IPS-18c (cell line): ENCODE data around the gene CPLX4.
A peak's percentile ranks its signal among the peaks of the same experiment; 100 is the strongest.

ENCODE experiments used
- H3K4me3 ChIP-seq: 2 replicates; pipeline ENCODE4 v1.7.0; 2013; ENCODE audit warnings: low read depth, mild to moderate bottlenecking, low read length, moderate library complexity; ENCODE audit not compliant: insufficient read depth
- H3K9me3 ChIP-seq: one replicate; pipeline ENCODE4 v1.6.1; 2013; ENCODE audit warnings: mild to moderate bottlenecking, low read length, moderate library complexity; ENCODE audit not compliant: control insufficient read depth, insufficient read depth

Gene CPLX4

GRCh38 chr18:59275406-59275949, 43.0 kb downstream of the CPLX4 start:
- Histone ChIP-seq H3K9me3 (no peaks in the 10 kb centered on the region), H3K4me3 (no peak overlapping the region)

DNA sequence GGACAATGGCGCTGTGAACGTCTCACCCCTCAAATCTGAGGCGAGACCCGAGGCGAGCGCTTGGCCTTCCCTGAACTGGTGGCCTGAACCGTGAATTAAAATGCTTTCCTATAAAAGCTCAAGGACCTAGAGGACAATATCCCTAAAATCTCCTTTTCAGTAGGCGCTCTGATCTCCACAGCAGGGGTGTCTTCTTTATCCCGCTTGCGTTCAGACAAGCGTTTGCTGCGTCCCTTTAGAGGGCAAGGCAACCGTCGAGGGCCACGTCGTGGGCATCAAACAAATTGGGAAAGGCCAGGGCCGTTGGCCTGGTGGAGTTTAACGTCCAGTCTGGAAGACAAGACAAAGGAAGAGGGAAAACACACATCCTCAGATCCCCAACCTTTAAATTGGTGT, 43.9 kb downstream of the CPLX4 start:
- Histone ChIP-seq H3K9me3 (no peaks in the 10 kb centered on the region), H3K4me3 (peak overlapping the region; percentile 69; the same call in 1 of the 2 replicates)

GRCh38 chr18:59273759-59274532, 44.5 kb downstream of the CPLX4 start:
- H3K4me3 ChIP-seq: peak overlapping the region; percentile 69
- H3K9me3 ChIP-seq: no peaks in the 10 kb centered on the region

GRCh38 chr18:59272891-59273758, 45.3 kb downstream of the CPLX4 start, which contains the start of gene RAX:
RAX (minus strand) TSS chr18:59273454; CDS start chr18:59273206, 248 bp downstream.
- no peaks in the 10 kb centered on the region for H3K9me3 ChIP-seq
- H3K4me3 ChIP-seq: peak within 1 kb of the TSS; percentile 69

GRCh38 chr18:59272221-59272888, 46.1 kb downstream of the CPLX4 start:
- H3K4me3 ChIP-seq: peak overlapping the region; percentile 69; the same call in 1 of the 2 replicates
- H3K9me3 ChIP-seq: no peaks in the 10 kb centered on the region

GRCh38 chr18:59271606-59272220, 46.7 kb downstream of the CPLX4 start:
- Histone ChIP-seq H3K9me3 (no peaks in the 10 kb centered on the region), H3K4me3 (no peak overlapping the region)

DNA sequence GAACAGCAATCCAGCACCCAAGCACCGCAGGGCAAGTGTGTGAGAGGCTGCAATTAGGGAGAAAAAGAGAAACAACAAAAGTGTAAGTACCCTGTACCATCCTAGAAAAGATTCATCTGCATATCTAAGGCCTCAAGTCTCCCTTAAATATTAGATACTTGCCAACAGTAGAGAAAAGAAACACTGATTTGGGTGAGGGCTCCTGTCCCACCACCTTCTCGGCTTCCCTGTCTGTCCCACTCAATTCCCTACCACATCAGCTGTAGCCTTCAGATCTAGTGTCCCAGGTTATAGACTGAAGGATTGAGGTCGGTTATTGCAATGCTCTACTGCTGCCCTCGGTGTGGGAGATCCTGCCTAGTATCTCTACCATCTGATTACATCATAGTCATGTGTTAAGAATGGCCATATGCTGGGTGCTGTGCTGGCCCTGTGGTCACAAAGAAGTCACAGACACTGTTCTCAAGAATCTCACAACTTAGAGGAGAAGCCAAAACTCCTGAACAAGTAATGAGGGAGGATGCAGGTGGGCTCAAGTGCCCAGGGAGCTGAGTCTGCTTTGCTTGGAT, 47.7 kb downstream of the CPLX4 start:
- Histone ChIP-seq H3K4me3 (no peak overlapping the region), H3K9me3 (no peaks in the 10 kb centered on the region)

DNA sequence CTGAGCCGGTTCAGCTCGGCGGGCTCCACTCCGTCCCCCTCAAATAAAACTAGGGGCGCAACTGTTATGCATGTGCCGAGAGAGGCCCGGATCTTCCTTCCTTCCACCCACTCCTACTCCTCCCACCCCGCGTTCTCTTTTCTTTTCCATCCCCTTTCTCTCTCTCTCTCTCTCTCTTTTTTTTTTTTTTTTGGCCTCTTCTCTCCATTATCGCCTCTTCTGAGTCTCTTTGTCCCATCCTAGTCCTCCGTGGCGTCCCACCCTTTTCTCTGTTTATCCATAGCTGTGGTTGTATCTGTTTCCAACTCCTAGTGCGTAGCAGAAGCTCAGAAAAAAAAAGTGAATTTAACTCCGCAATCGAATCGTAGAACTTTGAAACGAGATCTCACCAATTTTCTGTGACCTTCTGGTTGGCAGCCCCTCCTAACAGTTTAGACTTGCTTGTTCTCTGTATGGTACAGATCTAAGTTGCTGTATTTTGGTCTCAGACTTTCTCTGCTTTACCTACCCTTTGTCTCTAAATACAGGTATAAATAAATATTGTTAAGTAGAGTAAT, 48.8 kb downstream of the CPLX4 start:
- H3K9me3 ChIP-seq: no peaks in the 10 kb centered on the region
- H3K4me3 ChIP-seq: peak overlapping the region; percentile 50

DNA sequence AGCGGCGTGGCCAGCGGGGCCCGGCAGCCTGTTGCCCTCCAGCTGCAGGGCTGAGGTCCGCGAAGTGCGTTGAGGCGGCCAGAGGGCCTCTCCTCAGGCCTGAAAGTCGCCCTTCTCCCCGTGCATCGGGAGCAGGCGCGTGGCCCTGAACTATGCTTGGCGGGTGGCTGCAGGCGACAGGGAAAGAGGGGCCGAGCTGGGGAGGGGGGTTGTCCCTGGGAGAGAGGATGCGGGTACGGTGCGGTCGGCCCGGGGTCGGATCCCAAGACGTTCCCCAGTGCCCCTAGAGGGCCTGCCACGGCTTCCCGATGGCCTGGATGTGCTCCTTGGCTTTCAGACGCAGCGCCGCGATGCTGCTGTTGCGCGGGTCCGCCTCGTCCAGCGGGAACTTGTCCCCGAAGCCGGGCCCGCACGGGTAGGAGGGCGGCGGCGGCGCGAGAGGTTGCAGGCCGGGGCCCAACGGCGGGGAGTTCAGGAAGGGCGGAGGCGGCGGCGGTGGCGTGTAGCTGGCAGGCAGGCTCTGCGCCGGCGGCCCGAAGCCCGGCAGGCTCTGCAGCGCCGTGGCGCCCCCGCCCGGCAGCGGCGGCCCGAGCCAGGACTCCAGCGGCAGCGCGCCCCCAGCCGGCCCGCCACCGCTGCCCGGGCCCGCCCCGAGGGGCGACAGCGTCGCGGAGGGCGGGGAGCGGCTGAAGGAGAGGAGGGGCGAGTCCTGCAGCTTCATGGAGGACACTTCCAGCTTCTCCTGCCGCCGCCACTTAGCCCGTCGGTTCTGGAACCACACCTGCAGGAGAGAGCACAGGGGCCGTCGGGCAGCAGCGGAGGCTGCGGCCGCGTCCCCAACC, 49.5 kb downstream of the CPLX4 start:
- no peaks in the 10 kb centered on the region for H3K9me3 ChIP-seq
- H3K4me3 ChIP-seq: peak overlapping the region; percentile 50

DNA sequence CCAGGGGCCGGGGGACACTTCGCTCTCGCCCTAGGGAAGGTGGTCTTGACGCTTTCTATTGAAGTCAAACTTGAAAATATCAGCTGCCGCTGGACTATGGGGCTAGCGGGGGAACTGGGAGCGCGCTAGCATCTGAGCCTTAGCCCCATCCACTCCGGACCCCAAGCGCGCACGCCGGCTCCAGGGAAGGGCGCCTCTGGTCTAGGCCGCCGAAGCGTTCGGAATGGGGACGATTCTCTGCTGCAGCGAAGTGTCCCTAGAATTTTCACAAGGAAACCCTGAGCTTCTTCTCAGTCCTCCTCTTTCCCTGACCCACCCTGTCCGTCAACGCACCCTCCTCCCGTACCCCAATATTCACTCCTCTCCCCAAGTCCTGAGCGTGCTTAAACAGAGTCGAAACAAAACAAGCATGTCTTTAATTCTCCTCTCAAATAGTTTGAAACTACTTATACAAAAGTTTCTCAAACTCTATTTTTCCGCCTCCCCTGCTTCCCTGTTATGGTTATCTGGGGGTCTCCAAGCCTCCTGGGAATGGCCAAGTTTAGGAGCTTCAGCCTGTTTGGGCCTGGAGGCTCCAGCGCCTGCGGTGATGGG, 50.2 kb downstream of the CPLX4 start:
- Histone ChIP-seq H3K4me3 (peak overlapping the region; percentile 50), H3K9me3 (no peaks in the 10 kb centered on the region)

- no peak overlapping the region; the same call in 1 of the 2 replicates for H3K4me3 ChIP-seq
Observed at GRCh38 chr18:59267503-59268126, 50.8 kb downstream of the CPLX4 start.

DNA sequence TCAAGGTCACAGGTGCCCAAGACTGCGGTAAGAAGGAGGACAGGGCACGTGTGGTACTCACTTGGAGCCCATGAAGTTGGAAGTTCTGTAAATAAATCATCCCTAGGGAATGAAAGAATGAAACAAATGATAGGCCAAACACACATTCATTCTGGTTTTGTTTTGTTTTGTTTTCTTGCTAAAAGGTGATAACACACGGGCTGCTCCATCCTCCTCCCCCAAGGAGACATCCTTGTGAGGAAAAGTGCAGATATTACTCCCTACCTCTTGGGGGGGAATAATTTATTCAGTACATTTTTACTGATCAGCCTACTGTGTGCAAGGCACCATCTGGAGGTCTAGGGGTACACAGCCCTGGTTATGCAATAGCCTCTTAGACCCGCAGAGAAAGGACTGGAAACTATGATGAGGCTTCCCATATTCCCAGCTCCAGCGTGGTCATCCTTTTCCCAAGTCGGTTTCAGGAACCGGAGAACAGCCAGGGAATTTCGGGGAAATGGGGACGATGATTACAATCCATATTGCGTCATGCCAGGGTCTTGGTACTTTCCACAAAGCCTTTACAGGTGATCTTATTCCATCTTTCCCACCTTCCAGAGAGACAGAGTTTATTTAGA, 51.5 kb downstream of the CPLX4 start:
- Histone ChIP-seq H3K4me3 (no peak overlapping the region), H3K9me3 (no peaks in the 10 kb centered on the region)

More at GRCh38 chr18:59267503-59268126, 50.8 kb downstream of the CPLX4 start:
- no peaks in the 10 kb centered on the region for H3K9me3 ChIP-seq

- H3K9me3 ChIP-seq: no peaks in the 10 kb centered on the region
- no peak overlapping the region for H3K4me3 ChIP-seq
Observed at GRCh38 chr18:59266459-59266858, 52.0 kb downstream of the CPLX4 start.

GRCh38 chr18:59265974-59266369, 52.5 kb downstream of the CPLX4 start:
- H3K9me3 ChIP-seq: no peaks in the 10 kb centered on the region
- no peak overlapping the region; the same call in 1 of the 2 replicates for H3K4me3 ChIP-seq
